GM19372 (cell line): ENCODE results near the gene DOCK2.

Experiments used
- ATAC-seq: cut with Tn5 transposase; IDR thresholded peaks from one replicate; pipeline ENCODE4 v1.9.1; 2021; ENCODE audit warnings: mild to moderate bottlenecking, low read depth, moderate library complexity; ENCODE audit not compliant: unreplicated experiment

Gene DOCK2

GRCh38 chr5:169840405-169840804 lies 203.3 kb downstream of the DOCK2 start:
- ATAC-seq: no peak

DNA sequence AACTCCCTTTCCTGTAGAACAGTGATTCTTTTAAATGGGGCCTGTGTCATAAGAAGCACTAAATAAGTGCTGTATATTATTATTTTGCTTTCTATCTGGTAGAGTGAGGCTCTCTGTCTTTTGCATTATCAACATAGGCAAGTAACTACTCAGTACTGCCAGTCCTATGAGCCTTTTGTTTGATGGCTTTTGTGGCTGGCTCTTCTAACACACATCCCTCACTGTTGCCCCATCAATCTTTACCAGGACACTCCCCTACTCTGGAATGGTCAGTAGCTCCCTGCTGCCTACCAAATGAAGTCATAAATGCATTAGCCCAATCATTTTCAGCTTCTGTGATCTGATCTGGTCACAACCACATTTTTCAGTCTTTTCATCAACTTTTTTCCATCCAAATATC lies 205.6 kb downstream of the DOCK2 start:
- no peak for ATAC-seq

DNA sequence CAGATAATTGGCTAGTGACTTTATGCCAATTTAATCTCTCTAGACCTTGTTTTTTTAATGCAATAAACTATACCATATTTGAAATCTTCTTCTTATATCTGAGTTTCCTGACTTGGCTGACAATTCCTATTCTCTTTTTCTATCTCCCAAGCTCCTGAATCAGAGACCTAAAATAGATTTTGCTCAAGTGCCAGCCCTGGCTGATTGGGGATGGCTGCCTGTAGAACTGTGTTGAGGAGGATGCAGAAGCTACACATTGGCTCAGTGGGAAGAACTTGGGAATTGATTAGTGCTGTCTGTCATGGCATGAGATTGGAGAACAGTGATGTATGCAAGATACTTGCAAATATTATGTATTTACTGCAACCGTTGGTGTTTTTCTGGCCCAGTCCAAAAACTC lies 210.4 kb downstream of the DOCK2 start:
- ATAC-seq: no peak

- ATAC-seq: no peak
Observed at GRCh38 chr5:169848271-169848670, 211.2 kb downstream of the DOCK2 start.

DNA sequence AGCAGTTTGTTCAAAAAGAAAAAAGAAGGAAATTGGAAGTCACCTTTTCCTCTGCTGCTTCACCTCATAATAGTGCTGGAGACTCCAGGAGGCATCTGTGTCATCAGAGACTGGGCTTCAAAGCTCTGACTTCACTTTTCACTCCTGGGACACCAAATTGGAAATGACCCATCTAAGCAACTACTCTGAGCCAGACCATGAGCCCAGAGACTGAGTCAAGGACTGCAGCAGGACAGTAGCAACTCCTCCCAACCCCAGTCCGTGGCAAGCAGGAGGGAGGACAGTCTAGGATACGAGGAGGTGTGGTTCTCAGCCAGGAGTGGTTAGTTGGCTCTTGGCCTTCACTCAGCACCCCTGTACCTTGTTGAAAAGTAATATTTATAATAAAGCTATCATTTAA lies 211.7 kb downstream of the DOCK2 start:
- ATAC-seq: no peak

DNA sequence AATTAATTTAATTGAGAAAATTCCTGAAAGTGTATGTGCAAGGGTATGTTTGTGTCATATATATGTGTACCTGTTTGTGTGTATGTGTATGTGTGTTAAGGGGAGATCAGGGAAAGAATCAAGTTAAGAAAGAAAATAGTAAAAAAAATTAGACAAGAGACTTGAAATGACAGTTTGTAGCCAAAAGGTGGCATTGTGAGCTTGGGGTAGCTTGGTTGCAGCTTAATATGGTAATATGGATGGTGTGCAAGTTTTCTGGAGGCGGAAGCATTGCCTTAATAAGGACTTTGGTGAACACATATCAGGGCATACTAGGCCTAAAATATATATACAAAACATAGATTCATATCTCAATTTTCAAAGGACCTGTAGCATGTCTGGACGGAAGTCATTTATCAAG lies 213.3 kb downstream of the DOCK2 start:
- ATAC-seq: no peak

DNA sequence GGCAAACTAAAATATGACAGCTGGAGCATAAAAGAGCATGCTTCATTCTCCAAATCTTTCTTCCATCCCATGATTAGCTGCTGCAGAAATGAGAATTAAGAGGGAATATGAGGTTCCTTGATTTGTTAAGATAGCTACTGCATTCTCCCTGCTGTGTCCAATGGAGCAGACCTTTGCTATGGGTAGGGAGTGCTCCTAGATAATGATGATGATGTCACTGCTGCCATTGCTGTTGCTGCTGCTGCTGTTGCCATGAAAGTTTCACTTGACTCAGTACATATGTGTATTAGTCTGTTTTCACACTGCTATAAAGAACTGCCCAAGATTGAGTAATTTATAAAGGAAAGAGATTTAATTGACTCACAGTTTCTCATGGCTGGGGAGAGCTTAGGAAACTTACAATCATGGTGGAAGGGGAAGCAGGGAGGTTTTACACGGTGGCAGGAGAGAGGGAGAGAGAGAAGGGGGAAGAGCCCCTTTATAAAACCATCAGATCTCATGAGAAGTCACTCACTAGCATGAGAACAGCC lies 214.3 kb downstream of the DOCK2 start:
- no peak for ATAC-seq

GRCh38 chr5:169856571-169856970 lies 219.5 kb downstream of the DOCK2 start:
- no peak for ATAC-seq

DNA sequence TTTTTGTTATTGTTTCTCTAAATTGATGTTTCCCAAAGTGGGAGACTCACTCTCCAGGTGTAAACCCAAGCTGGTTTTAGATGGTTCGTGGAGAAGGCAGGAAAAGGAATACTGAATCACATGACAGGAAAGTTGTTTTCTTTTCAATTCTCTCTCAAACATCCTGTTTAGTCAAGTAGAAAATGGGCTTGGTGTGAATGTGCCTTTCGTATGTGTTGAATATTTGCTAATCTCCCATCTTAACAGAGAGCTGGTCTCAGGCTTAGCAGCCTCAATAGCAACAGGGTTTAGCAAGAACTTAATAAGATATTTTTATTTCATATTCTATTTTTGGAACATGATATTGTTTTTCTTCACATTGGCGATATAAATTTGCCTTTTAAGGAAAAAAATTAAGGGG lies 223.5 kb downstream of the DOCK2 start:
- no peak for ATAC-seq

GRCh38 chr5:169861433-169861832 lies 224.4 kb downstream of the DOCK2 start:
- no peak for ATAC-seq

DNA sequence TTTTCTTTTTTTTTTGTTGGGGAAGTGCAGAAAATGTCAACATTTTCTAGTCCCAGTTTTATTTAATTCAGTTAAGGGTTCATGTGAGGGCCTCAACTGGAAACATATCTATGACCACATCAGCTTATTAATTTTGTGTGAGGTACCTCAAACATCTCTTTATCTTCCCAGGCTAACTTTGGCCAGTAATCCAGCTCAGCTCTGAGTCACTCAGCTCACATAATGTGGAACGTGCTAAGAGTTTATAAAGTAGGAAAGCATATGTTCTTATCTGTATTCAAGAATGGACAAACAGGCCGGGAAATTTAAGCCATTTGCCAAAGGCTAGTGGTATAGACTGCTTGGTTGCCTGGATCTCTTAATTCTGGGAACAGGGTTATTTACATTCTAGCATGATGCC lies 224.9 kb downstream of the DOCK2 start:
- no peak for ATAC-seq

DNA sequence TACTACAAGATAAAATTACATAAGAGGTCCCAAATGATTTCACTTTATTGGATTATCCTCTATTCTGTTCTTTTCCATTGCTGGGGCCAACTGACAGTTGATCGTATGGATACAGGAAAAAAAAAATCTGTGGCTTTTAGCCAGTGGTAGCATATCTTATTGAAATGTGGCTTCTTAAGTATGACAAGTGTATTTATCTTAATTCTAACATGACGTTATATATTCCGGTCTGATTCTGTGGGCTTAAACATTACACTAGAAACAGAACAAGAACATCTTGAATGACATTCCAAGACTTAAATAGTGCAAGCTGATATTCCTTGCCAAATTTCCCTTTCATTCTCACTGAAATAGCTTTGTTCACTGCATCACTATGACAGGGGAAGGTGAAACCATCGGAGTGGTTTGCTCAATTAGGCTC lies 225.3 kb downstream of the DOCK2 start:
- ATAC-seq: no peak

GRCh38 chr5:169864483-169864882 lies 227.4 kb downstream of the DOCK2 start:
- ATAC-seq: no peak

DNA sequence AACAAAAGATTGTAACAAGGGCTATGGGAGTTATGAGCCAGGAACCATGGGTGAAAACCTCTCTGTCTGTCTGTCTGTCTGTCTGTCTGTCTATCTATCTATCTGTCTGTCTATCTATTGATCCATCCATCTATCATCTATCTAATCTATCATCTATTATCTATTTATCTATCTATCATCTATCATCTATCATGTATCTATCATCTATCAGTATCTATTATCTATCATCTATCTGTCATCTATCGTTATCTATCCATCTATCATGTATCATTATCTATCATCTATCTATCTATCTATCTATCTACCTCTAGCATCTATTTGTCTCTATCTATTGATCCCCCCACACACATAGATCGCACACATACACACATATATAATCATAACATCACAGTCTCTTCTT lies 230.3 kb downstream of the DOCK2 start:
- ATAC-seq: no peak

DNA sequence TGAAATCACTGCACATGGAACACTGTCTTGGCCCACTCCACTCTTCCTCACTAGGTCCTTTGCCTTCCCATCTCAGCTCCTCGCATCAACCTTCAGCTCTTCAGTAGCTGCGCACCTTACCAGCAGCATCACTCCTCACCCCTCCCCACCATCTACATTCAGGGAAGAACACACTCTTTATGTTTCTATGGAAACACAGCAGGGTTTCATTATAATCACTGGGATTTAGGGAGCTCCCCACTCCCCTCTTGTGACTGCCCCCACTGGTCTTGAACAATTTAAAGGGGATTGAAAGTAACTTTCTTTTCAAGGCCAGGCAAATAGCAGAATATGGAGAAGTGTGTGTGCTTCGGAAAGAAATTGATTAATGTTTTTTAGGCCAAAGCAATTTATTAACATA lies 232.0 kb downstream of the DOCK2 start:
- no peak for ATAC-seq

DNA sequence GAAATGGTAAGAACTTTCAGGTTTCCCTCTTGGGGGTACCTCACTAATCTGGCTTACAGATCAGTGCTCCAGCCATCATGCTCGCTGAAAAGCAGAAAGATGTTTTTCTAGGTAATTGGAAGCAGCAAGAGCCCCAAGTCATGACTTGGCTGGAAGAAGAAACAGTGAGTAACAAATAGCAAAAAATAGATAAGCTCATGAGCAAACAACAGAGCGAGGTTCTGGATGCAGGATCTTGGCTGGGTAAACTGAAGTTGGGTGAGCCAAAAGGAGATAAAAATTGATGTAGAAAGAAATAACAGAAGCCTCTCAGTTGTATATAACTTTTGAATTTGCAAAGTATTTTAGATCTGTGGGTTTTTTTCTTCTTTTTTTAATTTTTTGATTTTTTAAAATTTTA lies 233.1 kb downstream of the DOCK2 start:
- ATAC-seq: no peak

GRCh38 chr5:169871826-169872490 lies 234.9 kb downstream of the DOCK2 start:
- ATAC-seq: no peak

GRCh38 chr5:169873642-169874041 lies 236.6 kb downstream of the DOCK2 start:
- ATAC-seq: no peak

GRCh38 chr5:169874621-169875020 lies 237.5 kb downstream of the DOCK2 start:
- ATAC-seq: no peak

DNA sequence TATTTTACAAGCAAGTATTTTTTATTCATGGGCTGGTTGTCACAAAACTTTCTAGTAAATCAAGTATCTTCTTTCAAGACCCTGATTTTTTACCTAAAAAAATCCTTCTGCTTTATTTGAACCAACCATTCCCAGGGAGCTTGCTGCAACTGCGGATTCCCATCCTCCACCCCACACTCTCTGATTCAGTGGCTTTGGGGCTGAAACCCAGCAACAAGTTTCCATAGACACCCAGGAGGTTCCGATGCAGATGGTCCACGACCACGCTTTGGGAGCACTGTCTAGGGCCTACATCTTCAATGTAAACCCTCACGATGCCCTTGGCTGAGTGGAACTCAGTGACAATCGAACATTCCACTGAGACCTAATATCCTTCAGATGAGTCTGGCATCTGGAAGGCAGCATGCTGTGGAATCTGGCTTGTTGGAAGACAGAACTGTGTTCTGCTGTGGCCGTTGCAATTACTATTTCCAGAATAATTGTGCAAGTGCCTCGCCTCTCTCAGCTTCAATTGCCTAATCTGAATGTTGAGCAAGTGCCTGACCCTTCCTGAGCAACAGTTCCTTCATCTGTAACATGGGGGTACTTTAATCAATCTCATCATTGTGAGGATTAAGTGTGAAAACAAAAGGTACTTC lies 238.1 kb downstream of the DOCK2 start:
- no peak for ATAC-seq

GRCh38 chr5:169875731-169876130 lies 238.7 kb downstream of the DOCK2 start:
- no peak for ATAC-seq

GRCh38 chr5:169876386-169876785 lies 239.3 kb downstream of the DOCK2 start:
- ATAC-seq: no peak
